HCT116 (cell line): ENCODE results near the gene GMDS. TPM values are rescaled to one million over a fixed set of nuclear protein-coding genes. Genes with fewer than 3 reads are reported as not detected.

Experiments
- ATAC-seq: fragments of 200-7000 bp; cut with Tn5 transposase; 2 replicates; pipeline ENCODE4 v1.9.1; 2020; ENCODE audit warnings: mild to moderate bottlenecking, moderate library complexity
- BruUV-seq: library from RNA; stranded (reverse); fragments of 400-500 nt; replicated peaks from 2 replicates; lab custom pipeline; 2021; lab: Mats Ljungman, UMichigan
- CTCF ChIA-PET: fragments of 300-600 bp; sonication (Branson Sonifier 250); formaldehyde crosslinking; loops from one replicate; lab custom pipeline; 2021; ENCODE audit warnings: antibody characterized with exemption; lab: Charles Lee
- POLR2A ChIA-PET: fragments of 300-600, 350-600 bp; sonication (Branson Sonifier 250); formaldehyde crosslinking; loops from one replicate; lab custom pipeline; 2021; ENCODE audit warnings: antibody characterized with exemption; lab: Charles Lee
- RAD21 ChIA-PET, 2 experiments: fragments of 300-600 bp; sonication (Branson Sonifier 250); formaldehyde crosslinking; loops; one replicate each; lab custom pipeline; 2023; ENCODE audit warnings: low total read pairs in 2 of 2; ENCODE audit not compliant: uncharacterized antibody in 2 of 2, unreplicated experiment in 2 of 2, low non-redundant PET in 1 of 2; lab: Charles Lee
- DNase-seq: peaks from one replicate; pipeline ENCODE4 v3.0.0-alpha.2; 2010; ENCODE audit warnings: low read depth, low spot score
- H2AFZ ChIP-seq: fragments of 200-600 bp; shearing (Covaris generic), sonication (generic); 2 replicates; pipeline ENCODE4 v1.6.1; 2017; ENCODE audit warnings: low read depth, mixed run types, mixed read lengths, antibody characterized with exemption, low read length; ENCODE audit not compliant: poor library complexity, severe bottlenecking
- H3K27ac ChIP-seq: 2 replicates; pipeline ENCODE4 v1.5.1; 2012; ENCODE audit warnings: low read depth, low read length
- H3K27me3 ChIP-seq: fragments of 200-600 bp; sonication (generic); 2 replicates; pipeline ENCODE4 v1.6.1; 2016; ENCODE audit warnings: mixed run types, low read length, mixed read lengths; ENCODE audit not compliant: insufficient read depth
- H3K36me3 ChIP-seq, 2 experiments: fragments of 200-500 bp in 1 of 2; fragments of 200-600 bp in 1 of 2; sonication (Bioruptor generic) in 1 of 2; sonication (generic) in 1 of 2; 2 replicates each; pipeline versions ENCODE4 v1.5.1 to v1.6.1; 2014 to 2016; ENCODE audit warnings: low read length in 2 of 2, inconsistent platforms in 1 of 2, mixed read lengths in 1 of 2, mixed run types in 1 of 2; ENCODE audit not compliant: insufficient read depth in 2 of 2, control insufficient read depth in 1 of 2
- H3K4me1 ChIP-seq, 2 experiments: fragments of 200-600 bp in 1 of 2; sonication (generic) in 1 of 2; 2 replicates each; pipeline versions ENCODE4 v1.5.1 to v1.6.1; 2012 to 2017; ENCODE audit warnings: low read length in 2 of 2, inconsistent platforms in 1 of 2, mild to moderate bottlenecking in 1 of 2, mixed read lengths in 1 of 2, mixed run types in 1 of 2, moderate library complexity in 1 of 2; ENCODE audit not compliant: insufficient read depth in 2 of 2, control insufficient read depth in 1 of 2
- H3K4me2 ChIP-seq: fragments of 200-600 bp; sonication (generic); 2 replicates; pipeline ENCODE4 v1.6.1; 2017; ENCODE audit warnings: mixed run types, low read length, mixed read lengths
- H3K4me3 ChIP-seq, 2 experiments: fragments of 200-600 bp in 1 of 2; sonication (generic) in 1 of 2; replicated peaks in 1 of 2; 2 replicates each; pipeline ENCODE4 v1.5.1; 2011 to 2016; ENCODE audit warnings: low read length in 2 of 2, control low read depth in 1 of 2, low read depth in 1 of 2, mild to moderate bottlenecking in 1 of 2, mixed read lengths in 1 of 2, mixed run types in 1 of 2
- H3K79me2 ChIP-seq: fragments of 200-600 bp; sonication (generic); 2 replicates; pipeline ENCODE4 v1.6.1; 2017; ENCODE audit warnings: mild to moderate bottlenecking, mixed run types, low read length, moderate library complexity, mixed read lengths; ENCODE audit not compliant: insufficient read depth
- H3K9ac ChIP-seq: fragments of 200-600 bp; sonication (generic); 2 replicates; pipeline ENCODE4 v1.6.1; 2016; ENCODE audit warnings: low read length, mixed read lengths
- H3K9me2 ChIP-seq: fragments of 200-600 bp; sonication (generic), shearing (Covaris generic); 2 replicates; pipeline ENCODE4 v1.6.1; 2017; ENCODE audit warnings: mixed run types, mild to moderate bottlenecking, moderate library complexity; ENCODE audit not compliant: insufficient read depth
- H3K9me3 ChIP-seq, 2 experiments: fragments of 200-500 bp in 1 of 2; fragments of 200-600 bp in 1 of 2; sonication (Bioruptor generic) in 1 of 2; sonication (generic) in 1 of 2; 2 replicates each; pipeline ENCODE4 v1.6.1; 2014 to 2017; ENCODE audit warnings: low read length in 2 of 2, mixed read lengths in 2 of 2, inconsistent platforms in 1 of 2, low read depth in 1 of 2, mild to moderate bottlenecking in 1 of 2, mixed run types in 1 of 2, moderate library complexity in 1 of 2; ENCODE audit not compliant: control insufficient read depth in 1 of 2, insufficient read depth in 1 of 2
- H4K20me1 ChIP-seq: fragments of 200-600 bp; sonication (generic), shearing (Covaris generic); 2 replicates; pipeline ENCODE4 v1.6.1; 2017; ENCODE audit warnings: mixed run types, mild to moderate bottlenecking, moderate library complexity; ENCODE audit not compliant: insufficient read depth
- CBX3 ChIP-seq: IDR thresholded peaks from 2 replicates; pipeline ENCODE4 v1.6.1; 2012; ENCODE audit warnings: low read depth
- FOSL1 ChIP-seq: IDR thresholded peaks from 2 replicates; pipeline ENCODE4 v1.6.1; 2012; ENCODE audit warnings: low read depth
- JUND ChIP-seq: IDR thresholded peaks from 2 replicates; pipeline ENCODE4 v1.6.1; 2012
- POLR2AphosphoS5 ChIP-seq: IDR thresholded peaks from 2 replicates; pipeline ENCODE4 v1.6.1; 2011; ENCODE audit warnings: mild to moderate bottlenecking, low read depth, low read length, moderate library complexity
- SIN3A ChIP-seq: IDR thresholded peaks from 2 replicates; pipeline ENCODE4 v1.6.1; 2012; ENCODE audit warnings: low read depth
- YY1 ChIP-seq: IDR thresholded peaks from 2 replicates; pipeline ENCODE4 v1.6.1; 2011; ENCODE audit warnings: low read length, low read depth, moderate library complexity, mild to moderate bottlenecking; ENCODE audit not compliant: insufficient replicate concordance; ENCODE audit errors: extremely low read depth
- ZFX ChIP-seq: fragments of 450-650 bp; IDR thresholded peaks from 2 replicates; pipeline ENCODE4 v1.6.1; 2017
- ZNF274 ChIP-seq: fragments of 200-500 bp; sonication (Bioruptor generic); IDR thresholded peaks from 2 replicates; pipeline ENCODE4 v1.6.1; 2014; ENCODE audit warnings: mild to moderate bottlenecking, low read depth, low read length, inconsistent platforms
- intact Hi-C: fragments of 100-400 bp; cut with micrococcal nuclease; formaldehyde crosslinking; loops from 2 replicates; pipeline ENCODE4 v1.10.0; 2022
- total RNA-seq: library from RNA; stranded (reverse); gene quantifications from one replicate; pipeline ENCODE4 v1.2.1, GENCODE V29; 2021; ENCODE audit not compliant: unreplicated experiment

GMDS gene
- total RNA-seq, 1 experiment from 2014 or later = 34.4 TPM

DNA sequence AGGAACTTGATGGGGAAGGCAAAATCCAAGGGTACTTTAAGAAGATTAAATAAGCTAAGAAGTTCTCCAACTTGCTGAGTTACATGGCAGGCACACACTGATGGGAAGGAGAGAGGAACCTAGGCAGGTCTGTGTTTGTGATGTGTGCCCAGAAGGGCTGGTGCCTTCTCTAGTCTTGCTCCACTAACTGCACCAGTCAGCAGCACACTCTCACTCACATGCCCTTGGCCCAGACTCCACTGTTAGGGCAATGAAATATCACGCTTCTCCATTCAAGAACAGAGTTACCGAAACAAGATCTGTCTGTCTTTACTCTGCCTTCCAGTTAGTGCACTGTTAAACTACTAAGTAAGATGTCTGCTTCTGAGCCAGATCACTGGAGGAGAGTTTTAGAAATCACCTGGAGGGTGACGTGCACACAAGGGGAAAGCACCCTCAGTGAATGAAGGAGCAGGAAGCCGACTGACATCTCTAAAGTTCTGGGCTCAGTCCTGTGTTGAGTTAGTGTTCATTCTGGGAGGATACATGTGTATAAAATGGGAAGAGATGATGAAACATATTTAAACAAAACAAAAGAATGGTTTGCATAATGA lies 384.6 kb downstream of the GMDS start:
- intact Hi-C loops = no loop called here

DNA sequence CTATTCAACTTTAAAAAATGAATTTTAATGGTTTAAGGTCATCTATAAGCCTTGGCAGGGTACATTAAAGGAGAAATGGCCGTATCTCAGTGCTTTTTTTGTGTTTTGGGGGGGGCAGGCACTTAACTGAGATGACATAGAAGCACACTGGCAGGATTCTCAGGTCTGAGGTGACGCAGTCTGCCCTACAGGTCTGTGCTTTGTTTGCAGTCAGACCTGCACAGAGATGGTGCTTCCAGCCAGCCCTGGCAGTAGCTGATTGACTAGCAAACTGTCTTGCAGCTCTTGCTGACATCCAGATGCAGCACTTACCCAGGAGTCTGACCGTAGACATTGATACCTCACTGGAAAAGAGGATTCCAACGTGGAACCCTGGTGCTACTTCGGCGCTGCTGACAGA lies 386.5 kb downstream of the GMDS start:
- TF ChIP-seq YY1 = no peak
- no peak for TF ChIP-seq JUND
- TF ChIP-seq ZNF274 = no peak
- TF ChIP-seq POLR2AphosphoS5 = no peak
- TF ChIP-seq FOSL1 = no peak
- no peak for TF ChIP-seq CBX3
- no peak for TF ChIP-seq SIN3A
- Histone ChIP-seq H4K20me1 (no peaks in the 10 kb centered on the region), H3K9me3 (no peaks in the 10 kb centered on the region), H3K36me3 (no peaks in the 10 kb centered on the region), H3K9me2 (no peaks in the 10 kb centered on the region), H3K79me2 (no peaks in the 10 kb centered on the region), H3K9ac (no peak overlapping the region), H3K4me2 (no peak overlapping the region), H3K27ac (no peak overlapping the region), H3K4me3 (no peak overlapping the region), H3K27me3 (no peaks in the 10 kb centered on the region), H2AFZ (no peak overlapping the region), H3K4me1 (no peaks in the 10 kb centered on the region)
- ATAC-seq (no peak), DNase-seq (no peak)
- intact Hi-C loops = no loop called here
- ChIA-PET CTCF (no interaction called here), POLR2A (no interaction called here), RAD21 (no interaction called here)
- BruUV-seq = no TSS peak

More for the DNA sequence above, 384.6 kb downstream of the GMDS start:
- RAD21 ChIA-PET = no interaction called here
- Histone ChIP-seq H3K4me2 (no peak overlapping the region), H3K4me3 (no peak overlapping the region), H4K20me1 (no peaks in the 10 kb centered on the region), H2AFZ (no peak overlapping the region), H3K9me3 (no peaks in the 10 kb centered on the region), H3K4me1 (no peaks in the 10 kb centered on the region), H3K27me3 (no peaks in the 10 kb centered on the region), H3K36me3 (no peaks in the 10 kb centered on the region), H3K27ac (no peak overlapping the region), H3K9ac (no peak overlapping the region), H3K79me2 (no peaks in the 10 kb centered on the region), H3K9me2 (no peaks in the 10 kb centered on the region)
- ATAC-seq = no peak
- no TSS peak for BruUV-seq
- DNase-seq = no peak
- POLR2A ChIA-PET = no interaction called here
- CTCF ChIA-PET = no interaction called here
- no peak for TF ChIP-seq ZFX
